GM21423 (cell line): Measurements from ENCODE around the gene RASGEF1B.
A peak's percentile ranks its signal among the peaks of the same experiment; 100 is the strongest.

ENCODE experiments used
- ATAC-seq: cut with Tn5 transposase; IDR thresholded peaks from one replicate; pipeline ENCODE4 v1.9.1; 2021; ENCODE audit warnings: mild to moderate bottlenecking, moderate library complexity; ENCODE audit not compliant: unreplicated experiment

RASGEF1B gene

DNA sequence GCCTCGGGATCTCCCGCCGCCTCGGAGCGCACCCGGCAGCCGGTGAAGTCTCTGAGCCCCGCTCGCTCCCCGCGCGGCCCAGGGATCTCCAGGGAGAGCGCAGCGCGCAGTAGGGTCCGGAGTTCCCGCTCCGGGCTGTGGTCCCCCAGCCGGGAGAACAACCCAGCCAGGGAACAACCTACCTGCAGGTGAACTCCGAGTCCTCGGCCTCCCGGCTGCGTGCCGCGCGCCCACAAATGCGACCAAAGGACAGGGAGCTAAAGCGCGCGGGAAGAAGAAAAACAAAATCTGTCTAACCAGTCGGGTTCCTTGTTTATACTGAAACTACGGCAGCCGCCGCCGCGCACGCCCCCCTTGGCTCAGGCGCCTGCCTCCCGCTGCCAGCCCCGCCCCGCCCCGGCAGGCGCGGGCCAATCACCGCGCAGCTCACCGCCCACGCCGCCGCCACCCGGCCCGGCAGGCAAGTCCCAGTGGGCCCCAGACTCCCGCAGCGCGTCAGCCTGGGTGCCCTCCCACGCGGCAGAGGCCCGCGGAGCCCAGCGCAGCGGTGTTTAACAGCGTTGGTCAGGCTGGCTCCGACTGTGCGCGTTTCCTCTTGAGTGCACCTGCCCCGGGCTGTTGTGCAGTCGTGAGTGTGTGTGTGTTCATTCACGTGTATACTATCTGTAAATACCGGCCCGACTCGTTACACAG, at the start of gene RASGEF1B:
TSS of gene RASGEF1B (minus strand) at position 320 of the 693 bp plus-strand sequence. CDS start 12,399 bp downstream, outside the sequence.
- ATAC-seq: peak; percentile 92

DNA sequence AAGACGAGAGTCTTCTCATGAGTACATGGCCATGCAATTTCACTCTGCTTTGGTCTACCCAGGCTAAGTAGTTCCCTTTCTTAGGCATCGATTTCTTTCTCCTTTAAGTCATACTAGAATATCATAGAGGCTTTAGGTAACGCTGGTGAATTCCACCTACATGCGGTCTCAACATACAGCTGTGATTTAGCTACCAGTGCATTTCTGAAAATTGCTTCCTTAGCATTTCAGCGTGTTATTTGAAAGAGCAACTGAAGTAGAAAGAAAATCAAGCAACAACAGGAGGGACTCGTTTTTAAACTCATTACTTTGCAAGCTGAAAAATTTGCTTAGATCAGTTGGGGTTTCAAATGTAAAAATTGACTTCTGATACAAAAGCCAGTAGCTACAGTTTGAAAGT, 48.1 kb upstream of the RASGEF1B start:
- no peak for ATAC-seq

DNA sequence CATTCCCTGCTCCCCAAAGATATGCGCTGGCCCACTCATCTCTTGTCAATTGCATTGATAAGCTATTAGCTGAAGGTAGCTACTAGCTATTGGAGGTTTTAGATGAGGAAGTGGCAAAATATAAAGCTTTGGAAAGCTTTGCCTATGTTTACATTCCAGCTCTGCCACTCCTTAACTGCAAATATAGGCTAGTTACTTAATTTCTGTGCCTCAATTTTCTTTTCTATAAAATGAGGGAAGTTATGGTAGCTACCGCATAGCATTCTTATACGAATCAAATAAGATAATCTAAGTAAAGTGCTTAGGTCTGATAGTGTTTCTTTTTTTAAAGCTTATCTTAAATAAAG, 47.7 kb upstream of the RASGEF1B start:
- no peak for ATAC-seq

DNA sequence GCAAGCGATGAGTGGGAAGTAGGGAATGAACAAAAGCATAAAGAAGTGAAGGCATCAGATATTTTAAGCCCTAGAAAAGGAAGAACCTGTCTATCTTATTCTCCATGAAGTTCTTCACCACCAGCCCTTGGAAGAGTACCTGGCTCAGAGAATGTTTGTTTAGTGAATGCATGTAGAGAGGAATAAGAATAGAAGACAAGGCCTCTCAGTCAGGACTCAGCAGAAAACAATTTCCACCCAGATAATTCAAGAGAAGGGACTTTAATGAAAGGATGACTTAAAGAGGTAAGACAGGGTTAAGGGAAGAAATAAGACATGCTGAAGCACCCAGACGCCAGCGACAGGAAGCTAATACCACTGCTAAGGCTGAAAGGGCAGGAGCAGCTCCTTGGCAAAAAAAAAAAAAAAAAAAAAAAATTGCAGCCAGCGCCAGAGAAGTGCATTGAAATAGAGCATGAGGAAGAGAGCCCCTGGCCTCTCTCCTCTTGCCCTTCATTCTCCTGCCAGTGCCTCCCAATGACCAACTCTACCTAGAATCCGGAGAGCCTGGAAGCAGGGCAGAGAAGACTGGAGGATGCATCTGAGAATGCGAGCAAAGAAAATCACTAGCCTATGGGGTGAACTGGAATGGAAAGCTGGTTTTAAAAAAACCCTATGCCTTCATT, 47.2 kb upstream of the RASGEF1B start:
- ATAC-seq: no peak

DNA sequence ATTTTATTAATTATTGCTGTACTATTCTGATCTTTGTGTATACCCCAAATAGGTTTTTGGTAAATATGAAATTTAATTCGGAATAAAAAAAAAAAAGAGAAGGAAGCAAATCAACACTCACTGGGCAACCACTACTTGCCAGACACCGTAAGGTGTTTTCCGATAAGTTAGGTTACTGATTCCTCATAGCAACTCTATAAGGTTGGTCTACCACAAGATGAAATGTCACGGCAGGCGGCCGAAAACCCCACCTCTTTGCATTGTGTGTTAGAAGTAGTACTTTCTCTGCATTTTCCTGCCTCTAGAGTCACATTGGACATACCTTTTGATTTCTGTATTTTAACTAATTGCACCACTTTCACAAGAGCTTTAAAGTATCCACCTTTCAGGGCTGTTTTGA, 44.5 kb upstream of the RASGEF1B start:
- peak; percentile 80 for ATAC-seq

DNA sequence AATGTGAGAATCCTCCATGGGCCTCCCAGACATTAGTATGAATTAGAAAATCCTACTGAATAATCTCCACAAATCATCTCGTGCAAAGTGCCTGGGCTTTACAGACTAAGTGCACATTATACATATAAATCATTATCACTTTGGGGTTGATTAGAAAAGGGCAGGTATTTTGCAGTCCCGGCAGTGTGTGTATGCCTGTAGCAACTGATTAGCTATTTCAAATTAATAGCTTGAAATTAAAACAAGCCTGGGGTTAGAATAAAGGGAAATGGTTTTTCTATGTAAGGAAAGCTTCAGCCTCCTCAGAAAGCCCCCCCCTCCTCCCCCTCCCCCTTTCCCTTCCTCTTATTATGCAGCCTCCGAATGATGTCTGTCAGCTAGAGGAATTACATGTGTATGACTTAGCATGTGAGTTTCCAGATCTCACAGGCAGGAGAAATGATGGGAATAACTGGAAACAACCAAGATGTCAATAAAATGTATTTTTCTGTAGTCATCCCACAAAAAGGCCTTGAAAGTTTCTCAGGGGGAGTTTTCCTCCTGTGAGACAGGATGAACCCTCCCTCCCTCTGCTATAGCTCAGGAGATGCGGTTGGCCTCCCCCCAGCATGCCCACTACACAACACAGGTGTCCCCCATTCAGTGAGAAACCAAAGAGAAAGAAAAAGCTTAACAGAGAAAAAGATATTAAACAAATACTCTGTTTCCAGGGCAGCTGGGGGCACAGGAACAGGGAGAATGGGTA, 41.2 kb upstream of the RASGEF1B start:
- ATAC-seq: no peak

DNA sequence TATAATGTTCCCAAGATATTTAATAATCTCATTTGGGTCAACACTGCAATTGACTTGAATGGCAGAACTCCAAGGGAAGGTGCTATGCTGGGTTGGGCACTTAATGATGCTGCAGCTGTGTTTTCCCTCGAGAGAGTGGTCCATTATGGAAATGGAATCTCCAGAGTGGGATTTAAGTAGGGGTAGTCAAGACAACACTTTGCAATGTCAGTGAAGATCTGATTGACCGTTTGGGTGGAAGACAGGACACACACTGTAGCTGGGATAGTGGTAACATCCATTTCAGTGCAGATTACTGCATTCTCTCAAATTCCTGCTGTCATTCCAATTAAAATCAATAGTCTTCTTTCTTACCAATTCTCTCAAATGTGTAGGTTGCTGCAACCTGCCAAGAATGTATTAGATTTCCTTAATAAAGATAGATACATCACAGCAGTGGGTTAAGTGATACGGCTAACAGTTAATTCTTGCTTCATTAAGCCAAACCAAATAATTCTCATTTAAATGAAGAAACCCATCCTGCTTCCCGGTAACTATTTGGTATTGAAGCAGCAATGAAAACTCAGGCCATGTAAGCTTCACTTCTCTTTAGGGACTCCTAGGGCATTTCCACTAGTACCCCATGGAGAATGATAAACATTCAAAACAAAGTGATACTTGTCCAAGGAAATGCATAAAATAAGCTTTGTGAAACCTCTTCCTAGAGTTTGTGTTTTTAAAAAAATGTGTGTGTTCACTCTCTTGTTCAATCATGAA, 40.5 kb upstream of the RASGEF1B start:
- ATAC-seq: no peak

DNA sequence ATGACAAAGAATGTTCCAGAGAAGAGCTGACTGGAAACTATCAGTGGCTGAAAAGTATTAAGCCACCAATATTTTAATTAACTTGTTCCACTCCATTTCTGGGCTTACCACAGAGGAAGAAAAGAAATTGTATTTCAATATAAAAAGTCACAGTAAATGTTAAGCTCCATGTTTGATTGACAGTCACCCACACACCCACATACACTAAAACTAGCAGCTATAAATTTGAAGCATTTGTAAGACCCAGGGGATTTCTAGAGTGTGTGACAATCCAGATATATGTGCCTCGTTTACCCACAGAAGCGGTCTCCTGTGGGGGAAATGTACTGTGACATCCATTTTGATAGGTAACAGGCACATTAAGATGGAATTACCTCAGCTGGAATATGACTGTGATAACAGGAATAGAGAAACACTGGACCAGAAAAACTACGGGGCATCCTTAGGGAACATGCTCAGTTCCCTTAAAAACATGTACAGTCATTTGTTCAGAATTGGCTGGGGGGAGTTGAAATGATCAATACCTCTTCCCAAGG, 39.0 kb upstream of the RASGEF1B start:
- ATAC-seq: no peak

DNA sequence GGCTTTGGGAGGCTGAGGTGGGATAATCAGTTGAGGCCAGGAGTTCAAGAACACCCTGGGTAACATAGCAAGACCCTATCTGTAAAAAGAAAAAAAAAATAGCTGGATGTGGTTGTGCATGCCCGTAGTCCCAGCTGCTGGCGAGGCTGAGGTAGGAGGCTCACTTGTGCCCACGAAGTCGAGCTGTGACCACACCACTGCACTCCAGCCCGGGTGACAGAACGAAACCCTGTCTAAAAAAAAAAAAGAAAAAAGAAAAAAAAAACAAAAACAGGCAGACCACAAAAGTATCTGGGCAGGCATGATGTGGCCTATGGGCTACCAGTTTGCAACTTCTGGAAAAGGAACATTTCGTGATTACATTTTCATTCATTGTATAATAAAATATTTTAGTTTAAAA, 38.1 kb upstream of the RASGEF1B start:
- ATAC-seq: no peak

DNA sequence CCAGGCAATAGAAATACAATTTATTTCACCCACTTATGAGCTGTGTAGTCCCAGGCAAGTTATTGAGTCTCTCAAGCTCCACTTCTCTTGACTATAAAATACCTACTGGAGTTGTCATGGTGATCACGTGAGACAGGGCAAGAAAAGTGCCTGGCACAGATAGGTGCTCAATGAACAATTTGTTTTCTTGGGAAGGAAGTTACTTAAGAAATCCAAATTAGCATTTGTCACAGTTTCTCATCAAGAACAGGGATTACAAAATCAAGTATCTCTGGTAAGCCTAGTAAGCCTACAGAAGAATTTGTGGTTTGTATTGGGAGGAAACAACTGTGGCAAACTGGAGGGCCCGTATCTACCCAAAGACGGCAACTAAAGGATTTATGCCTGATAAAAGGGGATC, 37.5 kb upstream of the RASGEF1B start:
- no peak for ATAC-seq

DNA sequence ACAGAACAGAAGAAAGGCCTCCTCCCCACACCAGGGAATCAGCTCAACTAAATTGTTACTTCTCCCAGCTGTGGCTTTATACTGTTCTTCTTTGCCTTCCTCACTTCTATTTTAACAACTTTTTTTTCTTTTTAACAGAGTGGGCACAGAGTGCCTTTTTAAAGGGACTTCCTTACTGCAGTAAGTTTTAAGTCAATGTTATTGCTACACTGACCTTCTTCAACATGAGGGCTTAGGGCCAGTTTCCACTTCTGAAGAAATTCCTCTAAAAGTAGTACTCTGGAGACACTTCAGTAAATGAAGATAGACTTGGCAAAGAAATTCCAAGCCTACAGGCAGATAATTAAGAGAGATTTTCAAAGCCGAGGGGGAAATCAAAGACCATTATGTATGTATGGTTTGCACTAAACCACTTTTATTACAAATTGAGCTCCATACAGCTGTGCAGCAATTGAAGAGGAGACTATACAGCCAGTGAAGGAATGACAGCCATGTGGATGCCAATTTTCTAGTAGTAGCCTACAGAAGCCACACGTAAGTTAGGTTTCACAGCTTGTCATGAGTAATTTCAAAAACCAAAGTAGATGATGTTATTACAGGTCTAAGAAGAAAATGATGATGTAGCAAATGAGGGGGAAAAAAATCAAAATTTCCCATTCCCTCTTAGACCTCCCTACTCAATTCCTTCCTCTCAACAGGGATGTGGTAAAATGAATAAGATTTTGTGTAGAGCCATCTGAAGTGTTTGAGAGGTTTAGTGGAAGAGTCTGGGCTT, 36.9 kb upstream of the RASGEF1B start:
- no peak for ATAC-seq

DNA sequence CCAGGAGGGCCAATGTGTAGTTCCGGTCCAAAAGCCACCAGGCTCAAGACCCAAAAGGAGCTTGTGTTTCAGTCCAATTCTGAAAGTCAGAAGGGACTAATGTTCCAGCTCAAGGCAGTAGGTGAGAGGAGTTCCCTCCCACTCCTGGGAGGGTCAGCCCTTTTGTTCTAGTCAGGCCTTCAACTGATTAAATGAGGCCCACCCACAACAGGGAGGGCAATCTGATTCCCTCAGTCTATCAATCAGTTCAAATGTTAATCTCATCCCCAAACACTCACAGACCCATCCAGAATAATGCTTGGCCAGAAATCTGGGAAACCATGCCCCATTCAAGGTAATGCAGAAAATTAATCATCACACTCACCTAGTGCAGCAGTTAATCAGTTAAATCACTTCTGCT, 35.8 kb upstream of the RASGEF1B start:
- ATAC-seq: no peak

DNA sequence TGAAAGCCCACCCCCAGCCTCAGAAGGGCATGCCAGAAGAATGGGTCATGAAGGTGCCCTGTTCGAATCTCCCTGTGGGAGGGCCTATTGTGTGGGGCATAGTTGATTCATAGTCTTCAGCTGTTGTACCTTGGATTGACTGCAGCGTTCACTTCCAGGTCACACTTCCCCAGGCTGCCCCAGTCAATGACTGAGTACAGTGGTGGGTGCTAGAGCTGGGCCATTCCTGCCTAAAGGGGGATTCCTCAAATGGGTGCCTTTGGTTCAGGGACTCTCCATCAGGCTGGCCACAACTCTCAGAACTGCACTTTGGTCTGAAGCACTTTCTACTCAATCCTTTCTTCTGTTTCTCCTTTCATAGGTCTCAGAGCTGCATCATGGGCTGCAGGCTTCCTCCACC, 35.0 kb upstream of the RASGEF1B start:
- peak; percentile 56 for ATAC-seq

DNA sequence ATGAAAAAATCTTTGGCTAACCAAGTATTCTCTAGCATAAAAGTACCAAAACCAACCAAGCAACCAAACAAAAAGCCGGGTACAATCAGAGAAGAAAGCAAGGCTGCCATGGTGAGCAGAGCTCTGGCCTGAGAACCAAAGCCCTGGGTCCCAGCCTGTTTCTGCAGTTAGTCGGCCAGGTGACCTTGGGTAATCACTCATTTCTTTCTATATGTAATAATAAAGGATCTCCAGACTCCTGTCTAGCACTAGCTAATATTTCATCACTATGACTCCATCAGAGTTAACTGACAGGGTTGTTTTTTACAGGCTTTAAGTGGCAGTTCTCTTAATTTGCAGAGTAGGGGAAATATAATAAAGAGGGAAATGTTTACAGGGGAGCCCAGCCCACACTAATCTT, 34.0 kb upstream of the RASGEF1B start:
- ATAC-seq: no peak

DNA sequence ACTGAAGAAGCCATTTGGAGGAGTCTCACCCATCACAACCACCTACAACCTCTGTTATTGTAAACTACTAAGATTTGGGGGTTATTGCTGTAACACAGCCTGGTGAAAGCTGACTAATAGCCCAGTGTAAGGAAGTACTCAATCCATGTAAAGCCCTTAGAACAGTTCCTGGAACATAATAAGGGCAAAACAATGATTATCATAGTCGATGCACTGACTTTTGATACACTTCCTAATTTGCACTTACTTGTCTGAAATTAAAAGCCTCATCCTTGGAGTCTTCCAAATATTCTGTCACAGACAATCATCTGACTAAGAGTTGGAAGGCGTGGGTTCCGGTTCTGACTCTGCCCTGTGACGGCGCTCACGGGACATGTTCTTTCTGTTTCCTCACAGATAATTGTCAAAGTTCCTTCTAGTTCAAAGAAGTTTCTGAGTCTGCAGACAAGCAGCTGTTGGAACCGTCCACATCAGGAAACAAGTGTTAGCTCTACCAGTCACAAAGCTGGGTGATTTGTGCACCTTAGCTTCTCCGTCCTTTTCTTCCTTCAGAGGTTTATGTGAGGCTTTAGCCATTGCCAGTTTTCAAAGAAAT, 33.4 kb upstream of the RASGEF1B start:
- ATAC-seq: peak; percentile 42

DNA sequence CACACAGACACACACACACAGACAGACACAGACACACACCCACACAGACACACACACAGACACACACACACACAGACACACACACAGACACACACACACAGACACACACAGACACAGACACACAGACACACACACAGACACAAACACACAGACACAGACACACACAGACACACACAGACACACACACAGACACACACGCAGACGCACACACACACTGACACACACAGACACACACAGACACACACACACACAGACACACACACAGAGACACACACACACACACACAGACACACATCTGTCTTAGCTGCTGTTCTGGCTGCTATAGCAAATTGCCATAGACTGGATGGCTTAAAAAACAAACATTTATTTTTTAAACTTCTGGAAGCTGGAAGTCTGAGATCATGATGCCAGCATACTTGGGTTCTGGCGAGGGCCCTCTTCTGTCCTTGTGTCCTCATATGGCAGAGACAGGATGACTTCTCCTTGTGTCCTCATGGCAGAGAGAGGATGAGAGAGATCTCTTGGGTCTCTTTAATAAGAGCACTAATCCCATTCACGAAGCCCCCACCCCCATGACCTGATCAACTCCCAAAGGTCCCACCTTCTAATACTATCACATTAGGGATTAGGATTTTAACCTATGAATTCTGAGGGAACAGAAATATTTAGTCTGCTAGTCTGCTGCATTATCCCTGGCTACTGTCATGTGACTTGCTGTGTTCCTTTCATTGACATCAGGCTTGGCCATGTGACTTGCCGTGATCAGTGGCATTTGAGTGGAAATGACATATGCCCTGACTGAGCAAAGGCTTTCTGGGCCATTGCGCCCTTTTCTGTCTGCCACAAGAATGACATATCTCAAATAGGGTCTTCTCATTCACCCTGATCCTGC, 32.7 kb upstream of the RASGEF1B start:
- no peak for ATAC-seq

DNA sequence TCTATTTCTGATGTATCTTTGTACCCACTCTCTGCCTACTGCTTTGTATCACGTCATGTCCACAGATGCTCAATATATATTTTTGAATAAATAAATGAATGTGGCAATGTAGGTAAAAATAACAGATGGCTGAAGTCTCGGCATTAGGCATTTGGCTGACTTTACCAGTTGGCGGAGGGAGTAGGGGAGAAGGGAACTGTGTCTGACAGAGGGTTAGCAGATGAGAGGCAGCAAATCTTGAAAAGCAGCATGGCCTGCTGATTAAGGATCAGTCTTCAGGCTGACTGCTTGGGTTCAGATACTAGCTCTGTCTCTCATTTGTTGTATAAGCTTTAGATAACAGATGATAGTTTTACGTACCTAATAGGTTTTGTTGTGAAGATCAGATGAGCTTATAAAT, 31.9 kb upstream of the RASGEF1B start:
- no peak for ATAC-seq

DNA sequence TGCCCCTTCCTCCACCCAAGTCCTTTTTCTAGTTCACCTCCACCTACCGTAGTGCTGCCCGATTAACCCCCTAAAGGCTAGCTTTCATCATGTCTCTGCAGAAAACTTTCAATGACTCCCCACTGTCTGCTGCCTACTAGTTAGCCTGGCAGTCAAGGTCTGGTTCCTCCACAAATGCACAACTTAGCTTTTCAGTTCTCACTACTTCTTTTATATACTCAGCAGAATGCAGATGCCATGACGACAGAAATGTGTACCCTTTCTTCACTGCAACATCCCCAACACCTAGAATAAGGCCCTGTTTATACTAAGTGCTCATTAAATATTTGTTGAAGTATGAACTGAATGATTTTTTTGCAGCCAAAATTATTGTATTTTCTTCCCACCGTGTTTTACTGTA, 30.9 kb upstream of the RASGEF1B start:
- ATAC-seq: no peak

DNA sequence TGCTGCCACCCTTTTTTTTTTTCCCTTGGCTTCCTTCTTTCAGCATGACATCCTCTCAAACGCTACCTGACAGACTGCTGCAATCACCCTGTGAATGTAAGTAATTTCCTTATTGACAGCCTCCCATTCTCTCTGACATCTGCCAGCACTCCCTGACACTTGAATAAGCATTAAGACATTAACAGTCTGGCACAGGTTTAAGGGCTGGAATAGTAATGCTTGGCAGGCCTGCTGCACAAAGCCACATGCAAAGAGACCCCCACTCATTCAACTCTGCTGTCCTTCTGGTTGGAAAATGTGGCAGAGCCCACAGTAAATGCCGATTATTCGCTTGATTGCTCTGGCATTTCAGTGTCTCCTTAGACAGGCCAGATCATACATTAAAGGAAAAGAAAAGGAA, 28.1 kb upstream of the RASGEF1B start:
- no peak for ATAC-seq
